Activated CD4-positive, alpha-beta T cell treated with anti-CD3 and anti-CD28 coated beads, Interleukin-2, amount 50 U/mL, for 1 hour (primary cell): ENCODE data around the gene ZKSCAN2.

ENCODE experiments used
- DNase-seq: peaks from one replicate; pipeline ENCODE4 v3.0.0-alpha.2; 2020

ZKSCAN2 gene

GRCh38 chr16:25257470-25257955 lies at the start of gene ZKSCAN2:
TSS of gene ZKSCAN2 (minus strand) at chr16:25257845. CDS start at chr16:25257127, 718 bp downstream.
- peak; percentile 70 for DNase-seq

- DNase-seq, result no peak
These were observed 42.3 kb upstream of the ZKSCAN2 start for GRCh38 chr16:25299792-25300590.

GRCh38 chr16:25298165-25298872 lies 40.7 kb upstream of the ZKSCAN2 start:
- no peak for DNase-seq

- DNase-seq, result no peak
These were observed 39.6 kb upstream of the ZKSCAN2 start for GRCh38 chr16:25297151-25297787.

- DNase-seq, result no peak
These were observed 33.9 kb upstream of the ZKSCAN2 start for GRCh38 chr16:25291580-25291979.

DNA sequence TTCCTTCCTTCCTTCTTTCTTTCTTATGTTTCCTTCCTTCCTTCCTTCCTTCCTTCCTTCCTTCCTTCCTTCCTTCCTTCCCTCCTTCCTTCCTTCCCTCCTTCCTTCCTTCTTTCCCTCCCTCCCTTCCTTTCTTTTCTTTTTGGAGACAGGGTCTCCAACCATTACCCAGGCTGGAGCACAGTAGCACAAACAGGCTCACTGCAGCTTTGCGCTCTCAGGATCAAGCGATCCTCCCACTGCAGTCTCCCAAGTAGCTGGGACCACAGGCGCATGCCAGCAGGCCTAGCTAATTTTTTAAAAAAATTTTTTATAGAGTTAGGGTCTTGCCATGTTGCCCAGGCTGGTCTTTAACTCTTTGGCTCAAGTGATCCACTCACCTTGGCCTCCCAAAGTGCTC lies 31.8 kb upstream of the ZKSCAN2 start:
- no peak for DNase-seq

DNA sequence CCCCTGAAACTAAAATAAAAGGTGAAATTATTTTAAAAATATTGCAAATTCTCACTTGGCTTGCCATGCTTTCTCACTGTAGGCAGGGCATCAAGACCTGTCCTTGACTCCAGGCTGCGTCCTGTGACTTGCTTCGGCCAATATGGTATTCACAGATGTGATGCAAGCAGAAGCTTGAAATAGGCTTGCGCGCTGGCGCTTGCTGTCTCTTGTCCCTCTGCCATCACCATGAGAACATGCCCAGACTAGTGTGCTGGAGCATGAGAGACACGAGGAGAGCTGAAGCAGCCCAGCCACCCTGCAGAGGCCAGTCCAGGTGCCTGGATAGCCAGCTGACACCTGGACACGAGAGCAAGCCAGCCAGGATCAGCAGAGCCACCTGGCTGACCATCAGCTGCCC lies 21.8 kb upstream of the ZKSCAN2 start:
- DNase-seq, result no peak

DNA sequence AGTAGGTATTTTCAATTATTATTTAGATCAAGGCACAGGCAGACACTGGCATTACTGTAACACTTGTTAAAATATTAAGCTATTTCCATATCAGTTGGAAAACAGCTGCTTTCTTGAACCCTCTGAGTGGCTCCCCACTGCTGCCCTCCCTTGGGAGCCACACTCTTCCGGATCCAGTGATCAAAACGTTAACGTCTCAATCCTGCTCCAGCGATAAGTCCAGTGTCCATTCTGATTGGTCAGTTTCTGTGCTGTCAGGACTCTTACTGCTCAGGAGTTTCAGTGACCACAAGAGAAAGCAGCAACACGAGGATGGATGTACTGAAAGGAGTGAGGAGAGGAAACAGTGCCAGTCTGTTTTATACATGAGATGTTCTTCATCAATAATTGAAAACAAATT lies 13.8 kb upstream of the ZKSCAN2 start:
- no peak for DNase-seq

GRCh38 chr16:25270577-25270976 lies 12.9 kb upstream of the ZKSCAN2 start:
- no peak for DNase-seq

GRCh38 chr16:25269879-25270278 lies 12.2 kb upstream of the ZKSCAN2 start:
- DNase-seq, result no peak

GRCh38 chr16:25265968-25266367 lies 8.3 kb upstream of the ZKSCAN2 start:
- DNase-seq, result no peak

- peak; percentile 2 for DNase-seq
These were observed 7.0 kb upstream of the ZKSCAN2 start for GRCh38 chr16:25264597-25264996.

DNA sequence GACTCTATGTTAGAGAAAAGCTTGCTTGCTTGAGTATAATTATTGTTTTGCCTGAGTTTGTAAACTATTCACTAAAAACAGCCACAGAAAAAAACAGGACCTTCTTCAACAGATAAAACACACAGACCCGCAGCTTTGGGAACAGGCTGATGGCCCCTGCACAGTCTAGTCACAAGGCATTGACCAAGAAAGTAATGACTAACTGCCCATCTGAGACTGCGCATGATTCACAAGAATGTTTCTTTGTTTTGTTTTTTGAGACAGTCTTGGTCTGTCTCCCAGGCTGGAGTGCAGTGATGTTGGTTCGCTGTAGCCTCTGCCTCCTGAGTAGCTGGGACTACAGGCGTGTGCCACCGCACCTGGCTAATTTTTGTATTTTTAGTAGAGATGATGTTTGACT lies 2.8 kb upstream of the ZKSCAN2 start:
- no peak for DNase-seq

DNA sequence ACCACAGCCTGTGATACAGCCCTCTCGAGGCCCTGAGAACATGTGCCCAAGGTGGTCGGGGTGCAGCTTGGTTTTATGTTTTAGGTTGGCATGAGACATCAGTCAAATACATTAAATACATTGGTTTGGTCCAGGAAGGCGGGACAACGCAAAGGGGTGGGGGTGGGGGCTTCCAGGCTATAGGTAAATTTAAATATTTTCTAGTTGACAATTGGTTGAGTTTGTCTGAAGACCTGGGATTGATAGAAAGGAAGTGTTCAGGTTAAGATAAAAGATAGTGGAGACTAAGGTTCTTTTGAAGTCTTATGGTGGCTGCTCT lies 1.2 kb upstream of the ZKSCAN2 start:
- peak; percentile 10 for DNase-seq

DNA sequence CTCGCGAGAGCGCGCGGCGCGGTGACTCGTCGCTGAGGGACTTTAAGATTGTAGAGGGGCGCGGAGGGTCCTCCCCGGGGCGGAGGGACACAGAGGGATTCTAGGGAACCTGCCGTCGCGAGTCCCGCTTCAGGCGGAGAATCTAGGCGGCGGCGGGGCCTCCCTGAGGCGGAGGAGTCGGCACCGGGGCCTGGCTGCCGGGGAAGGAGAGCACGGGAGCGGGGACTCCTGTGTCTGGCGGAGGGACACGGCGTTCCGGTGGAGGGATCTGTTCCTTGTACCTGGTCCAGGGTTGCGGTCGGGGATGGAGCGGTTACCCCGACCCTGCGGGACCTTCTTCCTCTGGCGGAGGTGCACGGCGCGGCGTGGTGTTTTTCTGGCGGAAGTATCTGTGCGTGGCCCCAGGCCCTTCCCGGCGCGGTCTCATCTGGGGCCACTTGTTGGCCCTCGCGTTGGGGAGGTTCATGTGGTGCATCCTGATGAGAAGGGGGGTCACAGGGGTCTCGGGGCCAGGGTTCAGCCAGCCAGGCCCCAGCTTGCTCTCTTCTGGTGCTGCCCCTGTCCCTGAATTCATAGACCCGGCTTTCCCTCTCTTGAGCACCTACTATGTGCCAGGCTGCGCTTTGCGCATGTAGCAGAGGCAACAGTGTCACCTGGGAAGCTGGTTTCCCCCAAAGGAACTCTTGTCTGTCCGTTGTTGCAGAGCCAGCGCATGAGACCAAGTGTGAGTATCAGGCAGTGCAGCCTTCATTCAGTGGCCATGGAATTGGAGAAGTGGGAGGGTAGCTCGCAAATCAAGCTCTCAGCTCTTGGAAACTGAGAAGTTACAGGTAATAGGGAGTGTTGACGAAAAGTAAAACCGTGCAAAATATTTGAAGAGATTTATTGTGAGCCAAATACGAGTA lies 563 bp upstream of the ZKSCAN2 start:
- DNase-seq, result peak; percentile 74

- DNase-seq, result peak; percentile 8
These were observed 763 bp downstream of the ZKSCAN2 start for GRCh38 chr16:25256695-25257469.

DNA sequence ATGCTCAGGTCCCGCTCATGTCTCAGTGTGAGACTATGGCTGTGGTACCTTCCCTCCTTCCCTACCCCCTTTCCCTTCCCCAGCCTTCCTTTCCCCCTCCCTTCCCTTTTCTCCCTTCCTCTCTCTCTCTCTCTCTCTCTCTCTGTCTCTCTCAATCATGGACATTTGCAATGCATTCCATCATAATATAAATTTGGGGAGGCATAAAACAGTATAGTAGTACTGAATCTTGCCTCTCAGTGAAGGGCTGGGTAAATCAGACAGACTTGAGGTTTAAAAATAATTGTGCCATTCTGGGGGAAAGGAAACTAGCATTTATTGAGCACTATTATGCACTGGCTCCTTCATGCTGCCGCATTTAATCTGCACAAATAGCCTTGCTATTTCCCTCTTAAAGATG lies 4.3 kb downstream of the ZKSCAN2 start:
- no peak for DNase-seq

DNA sequence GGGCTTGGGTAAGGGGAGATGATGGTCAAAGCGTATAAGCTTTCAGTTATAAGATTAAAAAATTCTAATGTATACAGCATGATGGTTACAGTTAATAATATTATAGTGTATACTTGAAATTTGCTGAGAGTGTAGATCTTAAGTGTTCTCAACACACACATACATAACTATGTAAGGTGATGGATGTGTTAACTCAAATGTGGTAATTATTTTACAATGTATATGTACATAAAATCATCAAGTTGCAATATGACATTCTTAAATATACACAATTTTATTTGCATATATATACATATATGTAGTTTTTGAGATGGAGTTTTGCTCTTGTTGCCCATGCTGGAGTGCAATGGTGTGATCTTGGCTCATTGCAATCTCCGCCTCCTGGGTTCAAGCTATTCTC lies 7.2 kb downstream of the ZKSCAN2 start:
- DNase-seq, result no peak

- no peak for DNase-seq
These were observed 21.7 kb downstream of the ZKSCAN2 start for GRCh38 chr16:25235991-25236390.

- no peak for DNase-seq
These were observed 29.3 kb downstream of the ZKSCAN2 start for GRCh38 chr16:25228372-25228771.

DNA sequence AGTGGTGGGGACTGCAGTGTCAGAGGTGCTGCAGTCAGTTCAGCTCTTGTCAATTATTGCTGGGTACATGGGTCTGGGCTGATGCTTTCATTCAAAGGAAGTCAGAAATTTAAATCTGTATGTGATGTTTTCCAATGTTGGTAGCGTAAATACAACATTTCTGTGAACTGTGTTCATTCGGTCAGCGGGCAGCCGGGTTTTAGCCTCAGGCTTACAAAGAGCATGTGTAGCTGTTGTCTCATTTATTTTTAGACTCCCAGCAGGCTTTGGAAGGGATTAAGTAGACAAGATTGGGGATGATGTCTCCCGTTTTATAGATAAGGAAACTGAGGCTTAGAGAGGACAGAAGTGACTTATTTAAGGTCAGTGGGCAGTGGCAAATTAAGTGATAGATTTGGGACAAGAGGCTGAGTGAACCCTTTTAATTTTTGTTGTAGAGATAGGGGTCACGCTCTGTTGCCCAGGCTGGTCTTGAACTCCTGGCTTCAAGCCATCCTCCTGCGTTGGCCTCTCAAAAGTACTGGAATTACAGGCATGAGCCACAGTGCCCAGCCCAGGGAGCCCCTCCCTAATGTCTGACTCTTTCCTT lies 32.8 kb downstream of the ZKSCAN2 start:
- DNase-seq, result no peak

- DNase-seq, result no peak
These were observed 33.7 kb downstream of the ZKSCAN2 start for GRCh38 chr16:25223964-25224363.
